ENCODE results near the gene OSBP.

Gene OSBP

GRCh38 chr11:59610289-59610688, 5.3 kb downstream of the OSBP start:
- no peak for DNase-seq (ENCODE audit: low read depth)
- no peak overlapping the region for H3K4me3 ChIP-seq (ENCODE audit: low read depth, low read length)

- no peak overlapping the region for H3K4me3 ChIP-seq (ENCODE audit: low read depth, low read length)
- DNase-seq (ENCODE audit: low read depth) = no peak
Observed at GRCh38 chr11:59607703-59608454, 7.7 kb downstream of the OSBP start.

DNA sequence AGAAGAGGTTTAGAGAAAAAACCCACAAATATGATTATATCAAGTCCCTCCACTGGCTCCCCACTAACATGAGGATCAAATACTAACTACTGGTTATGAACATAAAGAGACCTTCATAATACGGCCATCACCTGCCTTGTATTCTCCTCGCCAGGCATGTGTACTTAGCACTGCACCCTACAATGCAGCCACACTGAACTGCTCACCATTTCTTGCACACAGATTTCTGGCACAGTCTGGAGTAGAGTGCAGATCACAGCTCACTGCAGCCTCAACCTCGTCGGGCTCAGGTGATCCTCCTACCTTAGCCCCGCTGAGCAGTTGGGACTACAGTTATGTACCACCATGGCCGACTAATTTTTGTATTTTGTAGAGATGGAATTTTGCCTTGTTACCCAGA, 13.1 kb downstream of the OSBP start:
- no peak overlapping the region for H3K4me3 ChIP-seq (ENCODE audit: low read depth, low read length)
- no peak for DNase-seq (ENCODE audit: low read depth)

DNA sequence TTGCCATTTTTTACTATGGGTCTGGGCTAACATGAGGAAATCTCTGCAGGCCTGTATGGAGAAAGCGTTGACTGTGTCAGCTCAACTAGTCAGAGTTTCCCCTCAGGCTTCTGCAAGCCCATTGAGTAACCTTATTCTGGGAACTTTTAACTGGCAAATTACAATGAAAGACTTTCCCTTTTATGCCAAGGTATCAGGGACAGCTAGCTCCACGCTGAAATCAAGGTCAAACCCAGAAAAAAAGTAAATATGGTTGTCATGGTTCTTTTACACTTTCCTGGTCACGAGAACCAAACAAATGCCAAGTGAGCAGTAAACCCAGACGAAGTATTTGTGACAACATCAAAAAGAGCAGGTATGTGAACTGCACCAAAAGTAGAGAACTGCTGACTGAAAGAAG, 13.8 kb downstream of the OSBP start:
- no peak for DNase-seq (ENCODE audit: low read depth)
- no peak overlapping the region for H3K4me3 ChIP-seq (ENCODE audit: low read depth, low read length)

DNA sequence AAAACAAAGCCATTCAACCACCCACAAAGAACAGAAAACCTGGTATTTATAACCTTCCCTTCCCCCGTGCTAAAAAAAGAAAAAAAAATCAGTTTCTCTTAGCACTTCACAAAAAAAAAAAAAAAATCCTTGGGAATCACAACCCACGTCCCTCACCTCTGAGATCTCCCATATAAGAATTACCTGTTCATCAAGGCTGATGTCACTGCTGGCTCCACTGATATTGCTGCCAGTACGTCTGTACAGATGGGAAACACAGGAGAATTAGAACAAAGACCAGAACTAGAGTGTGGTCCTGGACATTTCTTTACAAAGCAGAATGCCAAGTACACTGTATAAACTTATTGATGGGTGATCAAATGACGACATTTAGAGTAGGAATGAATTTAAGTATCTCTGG, 14.9 kb downstream of the OSBP start:
- DNase-seq (ENCODE audit: low read depth) = no peak
- no peak overlapping the region for H3K4me3 ChIP-seq (ENCODE audit: low read depth, low read length)

DNA sequence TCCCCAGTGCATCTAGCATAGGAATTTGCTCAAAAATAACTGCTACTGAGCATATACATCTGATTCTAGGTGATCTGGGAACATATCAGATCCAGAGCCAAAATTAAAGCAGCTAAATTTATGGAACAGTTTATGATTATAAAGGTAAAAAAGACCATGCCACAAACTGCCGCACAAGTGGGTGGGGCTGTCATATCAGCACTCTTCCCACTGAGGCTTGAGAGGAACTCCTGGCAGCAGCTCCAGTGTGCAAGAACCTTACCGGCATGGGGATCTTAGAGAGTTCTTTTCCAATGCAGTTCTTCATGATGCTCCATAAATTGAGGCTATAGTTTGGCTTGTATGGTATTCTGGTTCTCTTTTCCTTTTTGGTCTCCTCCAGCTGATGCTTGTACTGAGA, 15.3 kb downstream of the OSBP start:
- no peak overlapping the region for H3K4me3 ChIP-seq (ENCODE audit: low read depth, low read length)
- no peak for DNase-seq (ENCODE audit: low read depth)

- no peak for DNase-seq (ENCODE audit: low read depth)
- no peak overlapping the region for H3K4me3 ChIP-seq (ENCODE audit: low read depth, low read length)
Observed at GRCh38 chr11:59598961-59599360, 16.6 kb downstream of the OSBP start.

GRCh38 chr11:59584294-59584693, 31.3 kb downstream of the OSBP start:
- DNase-seq (ENCODE audit: low read depth) = no peak
- no peak overlapping the region for H3K4me3 ChIP-seq (ENCODE audit: low read depth, low read length)

DNA sequence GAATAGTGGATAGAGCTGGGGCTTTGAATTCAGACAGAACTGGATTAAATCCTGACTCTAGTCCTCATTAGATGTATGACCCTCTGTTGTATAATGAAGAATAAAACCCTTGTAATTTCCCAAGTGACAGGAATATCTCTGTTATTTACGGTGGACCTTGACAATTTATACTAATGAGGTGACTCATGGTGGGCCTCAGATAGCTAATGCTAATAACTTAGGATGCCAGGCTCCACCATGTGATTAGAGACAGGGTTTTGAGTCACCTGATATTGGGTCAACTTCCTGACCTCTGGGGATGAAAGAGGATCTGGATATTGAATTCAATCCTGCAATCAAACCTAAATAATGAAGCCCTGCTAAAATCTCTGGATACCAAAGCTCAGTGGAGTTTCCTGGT, 33.6 kb downstream of the OSBP start:
- H3K4me3 ChIP-seq (ENCODE audit: low read depth, low read length) = no peak overlapping the region
- no peak for DNase-seq (ENCODE audit: low read depth)

DNA sequence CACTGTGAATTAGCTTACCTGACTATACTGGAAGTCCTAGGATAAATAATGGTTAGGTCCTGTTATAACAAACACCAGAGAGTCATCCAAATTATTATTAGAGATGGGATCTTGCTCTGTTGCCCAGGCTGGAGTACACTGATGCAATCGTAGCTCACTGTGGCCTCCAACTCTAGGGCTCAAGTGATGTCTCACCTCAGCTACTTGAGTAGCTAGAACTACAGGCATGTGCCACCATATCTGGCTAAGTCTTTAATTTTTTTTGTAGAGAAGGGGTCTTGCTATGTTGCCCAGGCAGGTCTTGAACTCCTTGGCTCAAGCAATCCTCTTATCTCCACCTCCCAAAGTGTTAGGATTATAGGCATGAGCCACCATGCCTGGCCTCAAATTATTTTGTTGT, 37.2 kb downstream of the OSBP start:
- no peak overlapping the region for H3K4me3 ChIP-seq (ENCODE audit: low read depth, low read length)
- no peak for DNase-seq (ENCODE audit: low read depth)

- no peak for DNase-seq (ENCODE audit: low read depth)
- H3K4me3 ChIP-seq (ENCODE audit: low read depth, low read length) = no peak overlapping the region
Observed at GRCh38 chr11:59575505-59575904, 40.1 kb downstream of the OSBP start.

- H3K4me3 ChIP-seq (ENCODE audit: low read depth, low read length) = no peak overlapping the region
- no peak for DNase-seq (ENCODE audit: low read depth)
Observed at GRCh38 chr11:59574932-59575502, 40.6 kb downstream of the OSBP start.

- H3K4me3 ChIP-seq (ENCODE audit: low read depth, low read length) = no peak overlapping the region
- no peak for DNase-seq (ENCODE audit: low read depth)
Observed at GRCh38 chr11:59574467-59574866, 41.1 kb downstream of the OSBP start.

DNA sequence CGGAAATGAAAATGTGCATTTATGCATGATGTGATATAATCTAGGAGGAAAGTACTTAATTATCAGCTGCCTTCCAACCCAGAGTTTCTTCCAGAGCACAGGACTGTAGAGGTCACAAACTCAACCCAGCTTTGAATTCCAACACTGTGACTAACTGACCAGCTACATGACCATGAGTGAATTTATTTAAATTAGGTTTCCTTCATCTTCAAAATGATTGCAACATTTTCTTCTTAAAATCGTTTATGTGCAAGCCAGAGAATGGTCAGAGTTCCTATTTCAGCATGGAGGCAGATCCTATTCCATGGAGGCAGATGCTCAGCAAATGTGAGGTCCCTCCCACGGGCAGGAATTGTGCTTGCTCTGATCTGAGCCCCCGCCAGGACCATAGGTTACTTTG, 42.4 kb downstream of the OSBP start:
- peak; percentile 49 for DNase-seq (ENCODE audit: low read depth)
- no peak overlapping the region for H3K4me3 ChIP-seq (ENCODE audit: low read depth, low read length)

GRCh38 chr11:59572091-59572490, 43.5 kb downstream of the OSBP start:
- H3K4me3 ChIP-seq (ENCODE audit: low read depth, low read length) = no peak overlapping the region
- DNase-seq (ENCODE audit: low read depth) = no peak

DNA sequence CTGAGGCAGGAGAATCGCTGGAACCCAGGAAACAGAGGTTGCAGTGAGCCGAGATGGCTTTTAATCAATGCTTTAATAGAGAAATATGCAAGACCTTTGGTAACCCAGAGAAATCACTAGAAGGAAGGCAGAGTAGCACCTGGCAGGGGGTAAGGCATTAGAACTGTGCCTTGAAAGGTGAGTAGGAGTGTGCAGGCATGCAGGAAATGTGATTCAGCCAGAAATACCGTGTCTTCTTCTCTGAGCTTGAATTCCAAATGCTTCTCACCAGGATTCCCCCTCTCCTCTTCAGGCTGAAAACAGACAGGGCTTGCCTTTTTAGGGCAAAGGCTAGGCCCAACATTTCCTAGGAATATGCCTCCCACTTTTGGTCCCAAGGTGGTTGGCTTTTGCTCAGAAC, 53.3 kb downstream of the OSBP start:
- H3K4me3 ChIP-seq (ENCODE audit: low read depth, low read length) = no peak overlapping the region

DNA sequence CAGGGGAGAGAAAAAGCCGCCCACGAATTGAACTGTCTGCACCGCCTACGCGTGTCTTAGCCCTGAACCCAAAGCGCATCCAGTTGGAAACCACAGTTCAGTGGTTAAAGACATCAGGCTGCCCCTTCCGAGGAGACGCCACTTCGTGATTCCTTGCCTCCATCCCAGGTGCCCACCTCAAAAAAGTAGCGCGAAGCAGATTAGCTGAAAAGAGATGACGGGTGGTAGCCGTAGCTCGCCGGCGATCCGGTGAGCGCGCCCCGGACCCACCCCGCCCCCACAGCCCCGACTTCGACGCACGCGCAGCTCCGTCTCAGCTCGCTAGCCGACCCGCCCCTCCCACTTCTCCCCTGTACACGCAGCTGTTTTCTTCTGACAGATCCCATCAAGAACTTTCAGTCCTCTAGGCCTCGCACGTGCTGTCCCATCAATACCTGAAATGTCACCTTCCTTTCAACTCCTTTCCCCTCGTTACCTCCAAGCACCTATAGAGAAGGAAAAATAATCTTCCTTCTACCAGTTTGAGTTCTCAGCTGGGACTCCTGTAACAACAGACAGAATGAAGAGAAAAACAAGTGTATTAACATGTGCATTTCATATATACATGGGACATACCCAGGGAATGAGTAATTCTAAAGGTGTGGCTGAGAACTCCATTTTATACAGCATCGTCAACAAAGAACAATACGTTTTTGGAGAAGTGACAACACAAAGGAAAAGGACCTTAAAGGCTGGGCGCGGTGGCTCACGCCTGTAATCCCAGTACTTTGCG, 54.7 kb downstream of the OSBP start:
- peak overlapping the region; percentile 97 for H3K4me3 ChIP-seq (ENCODE audit: low read depth, low read length)
- DNase-seq (ENCODE audit: low read depth) = peak; percentile 45

More for the DNA sequence above, 53.3 kb downstream of the OSBP start:
- DNase-seq (ENCODE audit: low read depth) = no peak

- peak; percentile 20 for DNase-seq (ENCODE audit: low read depth)
- H3K4me3 ChIP-seq (ENCODE audit: low read depth, low read length) = peak overlapping the region; percentile 97
Observed at GRCh38 chr11:59560290-59560701, 55.3 kb downstream of the OSBP start.

DNA sequence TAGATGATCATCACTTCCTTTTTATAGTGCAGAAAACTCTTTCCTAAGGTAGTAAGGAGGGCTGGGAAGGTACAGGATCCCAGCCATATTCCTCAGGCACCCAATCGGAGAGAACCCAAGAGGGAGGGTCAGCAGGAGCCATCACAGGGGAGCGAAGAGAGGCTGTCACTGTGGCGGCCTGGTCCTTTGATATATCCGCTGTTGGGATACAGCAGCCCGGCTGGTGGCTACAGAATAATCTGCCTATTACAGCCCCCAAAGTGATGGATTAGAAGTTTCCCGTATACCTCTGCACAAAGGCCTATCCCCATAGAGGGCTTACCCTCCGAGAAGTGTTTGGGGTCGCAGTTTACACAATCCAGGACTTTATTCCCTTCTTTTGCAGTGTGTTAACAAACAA, 55.7 kb downstream of the OSBP start:
- peak overlapping the region; percentile 97 for H3K4me3 ChIP-seq (ENCODE audit: low read depth, low read length)

DNA sequence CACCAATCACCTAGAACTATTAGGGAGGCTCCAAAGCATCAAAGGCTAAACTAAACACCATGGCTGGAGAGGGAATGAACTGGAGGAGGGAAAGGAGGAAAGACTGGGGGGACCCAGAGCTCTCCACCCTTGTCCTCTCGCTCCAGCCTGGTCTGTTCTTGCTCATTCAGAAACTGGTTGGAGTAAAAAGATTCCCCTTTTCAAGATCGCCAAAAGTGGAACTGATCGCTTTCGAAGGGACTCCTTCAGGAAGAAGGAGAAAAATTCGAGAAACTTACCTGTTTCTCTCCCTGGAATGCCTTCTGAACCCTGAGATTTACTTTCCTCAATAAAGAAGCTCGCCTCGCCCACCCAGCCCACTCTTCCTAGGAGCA, 57.3 kb downstream of the OSBP start:
- H3K4me3 ChIP-seq (ENCODE audit: low read depth, low read length) = no peak overlapping the region
- DNase-seq (ENCODE audit: low read depth) = no peak

More for the DNA sequence above, 55.7 kb downstream of the OSBP start:
- no peak for DNase-seq (ENCODE audit: low read depth)

DNA sequence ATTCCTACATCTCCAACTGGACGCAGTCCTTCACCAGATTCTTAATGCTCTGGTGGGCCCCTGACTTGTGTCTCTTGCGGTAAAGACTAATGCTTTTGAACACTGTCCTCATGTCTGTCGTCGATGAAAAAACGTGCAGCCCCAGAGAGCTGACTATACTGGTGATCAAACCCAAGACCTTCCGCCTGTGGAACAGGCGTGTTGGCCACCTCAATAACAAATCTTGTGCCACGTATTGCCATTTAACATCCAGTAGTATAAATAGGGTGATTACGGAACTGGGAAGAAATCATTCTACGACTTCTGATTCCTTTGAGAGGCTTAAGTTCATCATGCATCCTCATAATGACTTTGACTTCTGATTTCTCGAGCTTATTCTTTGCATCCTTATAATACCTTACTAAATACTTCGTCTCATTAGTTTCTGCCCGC, 58.6 kb downstream of the OSBP start:
- peak overlapping the region; percentile 48 for H3K4me3 ChIP-seq (ENCODE audit: low read depth, low read length)
- DNase-seq (ENCODE audit: low read depth) = peak; percentile 10

Data from skeletal muscle cell (primary cell).